ENCODE data around the gene WBP1.
A peak's percentile ranks its signal among the peaks of the same experiment; 100 is the strongest.

The WBP1 gene

DNA sequence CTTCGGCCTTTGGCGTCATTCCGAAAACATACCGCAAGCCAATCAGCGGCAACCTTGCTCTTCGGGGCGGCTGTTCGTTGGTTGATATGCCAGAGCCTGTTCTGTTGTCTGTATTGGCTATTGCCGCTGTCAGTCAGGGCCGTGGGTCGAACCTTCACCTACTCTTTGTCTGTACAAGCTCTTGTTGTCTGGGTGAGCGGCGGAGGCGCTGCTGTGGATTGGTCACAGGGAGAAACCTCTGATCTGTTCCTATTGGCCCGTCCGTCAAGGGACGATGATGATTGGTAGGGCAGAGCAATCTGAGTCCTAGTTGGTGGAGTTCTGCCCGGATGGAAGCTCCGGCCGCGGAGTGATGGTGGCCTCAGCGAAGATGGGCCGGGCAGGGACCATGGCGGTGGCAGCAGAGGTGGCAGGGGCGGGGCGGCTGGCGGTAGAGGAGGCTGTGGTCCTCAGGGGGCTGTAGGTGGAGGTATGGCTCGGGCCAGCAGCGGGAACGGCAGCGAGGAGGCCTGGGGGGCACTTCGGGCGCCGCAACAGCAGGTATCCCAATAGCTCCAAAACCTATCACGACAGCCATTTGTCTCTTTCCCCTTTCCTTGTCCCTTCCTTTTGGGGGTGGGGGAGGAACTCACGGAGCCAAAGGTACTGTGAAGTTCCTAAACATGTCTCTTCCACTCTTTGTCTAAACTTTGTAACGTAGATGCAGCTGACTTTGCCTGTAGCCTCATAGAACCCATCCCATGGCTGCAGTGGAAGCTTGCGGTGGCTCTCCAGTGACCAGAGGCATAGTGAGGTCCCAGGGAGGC lies at the start of gene WBP1:
TSS of gene WBP1 (plus strand) at position 307 of the 806 bp plus-strand sequence. CDS start at position 472, 165 bp downstream.
- peaks cover 15% of the 10 kb centered on the region for H3K36me3 Mint-ChIP-seq (ENCODE audit: low read depth)
- H3K9me3 Mint-ChIP-seq: no peaks in the 10 kb centered on the region
- no peaks in the 10 kb centered on the region for H3K27me3 Mint-ChIP-seq (ENCODE audit: low read depth, poor library complexity)
- peak within 1 kb of the TSS; percentile 95 for H3K4me3 Mint-ChIP-seq
- no peak for TF ChIP-seq CTCF (IDR thresholded peaks at IDR 0.05)
- peaks cover 60% of the 10 kb centered on the region for H3K4me1 Mint-ChIP-seq
- peak; percentile 98 for DNase-seq
- peak within 1 kb of the TSS; percentile 98 for H3K27ac Mint-ChIP-seq

GRCh38 chr2:74413001-74413698 lies 45.1 kb upstream of the WBP1 start:
- Mint-ChIP-seq H3K4me3 (no peak overlapping the region), H3K27ac (no peak overlapping the region), H3K4me1 (peaks cover 10% of the 10 kb centered on the region), H3K9me3 (no peaks in the 10 kb centered on the region), H3K27me3 (ENCODE audit: low read depth, poor library complexity) (peaks cover 16% of the 10 kb centered on the region), H3K36me3 (ENCODE audit: low read depth) (peaks cover 4% of the 10 kb centered on the region)
- DNase-seq: no peak
- no peak for TF ChIP-seq CTCF (IDR thresholded peaks at IDR 0.05)

DNA sequence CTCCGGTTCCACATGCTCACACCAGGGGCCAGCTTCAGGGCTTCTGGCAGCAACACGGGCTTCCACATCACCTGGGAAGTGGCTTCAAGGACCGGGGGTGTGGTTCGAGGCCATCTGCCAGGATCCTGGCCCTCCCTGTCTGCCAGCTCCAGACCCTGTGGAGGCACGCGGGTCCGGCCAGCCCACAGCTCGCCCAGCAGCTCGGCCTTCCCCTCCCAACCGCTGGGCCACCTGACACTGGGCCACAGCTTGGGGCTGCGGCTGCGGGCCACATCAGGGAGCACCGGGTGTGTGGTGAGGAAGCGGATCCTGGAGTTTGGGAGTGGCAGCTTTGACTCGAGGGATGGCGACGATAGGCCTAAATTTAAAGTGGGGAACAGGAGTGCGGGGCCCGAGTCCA lies 43.8 kb upstream of the WBP1 start:
- TF ChIP-seq CTCF (IDR thresholded peaks at IDR 0.05): no peak
- peaks cover 2% of the 10 kb centered on the region for H3K36me3 Mint-ChIP-seq (ENCODE audit: low read depth)
- H3K9me3 Mint-ChIP-seq: no peaks in the 10 kb centered on the region
- H3K4me1 Mint-ChIP-seq: peaks cover 10% of the 10 kb centered on the region
- H3K27ac Mint-ChIP-seq: no peak overlapping the region
- no peak overlapping the region for H3K4me3 Mint-ChIP-seq
- peaks cover 6% of the 10 kb centered on the region for H3K27me3 Mint-ChIP-seq (ENCODE audit: low read depth, poor library complexity)
- DNase-seq: no peak

DNA sequence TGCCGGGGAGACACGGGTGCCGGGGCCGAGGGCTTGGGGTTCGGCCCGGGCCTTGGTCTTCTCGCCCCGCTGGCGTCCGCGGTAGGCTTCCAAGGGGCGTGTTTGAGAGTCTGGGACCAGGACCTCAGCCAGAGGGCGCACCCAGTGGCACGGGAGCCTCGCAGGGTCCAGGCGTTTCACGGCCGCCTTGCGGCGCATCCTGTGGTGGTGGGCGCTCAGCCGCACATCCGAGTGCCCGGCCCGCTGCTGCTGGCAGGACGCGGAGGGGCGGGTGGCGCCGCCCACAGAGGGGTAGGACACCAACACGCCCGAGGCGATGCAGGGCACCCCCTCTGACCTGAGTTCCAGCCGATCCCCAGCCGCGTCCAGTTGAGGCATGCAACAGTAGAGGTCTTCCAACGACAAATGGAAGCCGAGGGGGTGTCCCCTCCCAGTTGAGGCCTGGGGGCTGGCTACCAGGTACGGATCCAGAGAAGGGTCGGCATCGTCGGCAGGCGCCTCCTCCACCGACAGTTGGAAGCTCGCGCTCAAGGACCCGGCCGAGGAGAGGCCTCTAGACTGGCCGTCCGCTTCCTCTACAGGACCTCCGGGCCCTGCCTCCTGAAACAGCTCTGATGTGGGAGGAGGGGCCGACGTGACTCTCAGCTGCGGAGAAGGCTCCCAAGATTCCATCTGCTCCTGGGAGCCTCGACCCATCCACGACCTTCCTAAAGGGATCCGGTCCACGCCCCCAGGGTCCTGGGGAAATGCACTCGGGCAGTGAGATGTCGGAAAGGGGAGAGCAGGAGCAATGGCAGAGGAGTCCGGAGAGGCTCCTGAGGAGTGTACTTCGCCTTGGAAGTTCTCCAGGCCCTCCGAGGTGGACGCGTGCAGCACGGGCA lies 43.1 kb upstream of the WBP1 start:
- no peak overlapping the region for H3K27ac Mint-ChIP-seq
- no peaks in the 10 kb centered on the region for H3K36me3 Mint-ChIP-seq (ENCODE audit: low read depth)
- H3K4me3 Mint-ChIP-seq: no peak overlapping the region
- no peak for DNase-seq
- no peaks in the 10 kb centered on the region for H3K9me3 Mint-ChIP-seq
- H3K27me3 Mint-ChIP-seq (ENCODE audit: low read depth, poor library complexity): peaks cover 6% of the 10 kb centered on the region
- H3K4me1 Mint-ChIP-seq: peaks cover 13% of the 10 kb centered on the region
- no peak for TF ChIP-seq CTCF (IDR thresholded peaks at IDR 0.05)

DNA sequence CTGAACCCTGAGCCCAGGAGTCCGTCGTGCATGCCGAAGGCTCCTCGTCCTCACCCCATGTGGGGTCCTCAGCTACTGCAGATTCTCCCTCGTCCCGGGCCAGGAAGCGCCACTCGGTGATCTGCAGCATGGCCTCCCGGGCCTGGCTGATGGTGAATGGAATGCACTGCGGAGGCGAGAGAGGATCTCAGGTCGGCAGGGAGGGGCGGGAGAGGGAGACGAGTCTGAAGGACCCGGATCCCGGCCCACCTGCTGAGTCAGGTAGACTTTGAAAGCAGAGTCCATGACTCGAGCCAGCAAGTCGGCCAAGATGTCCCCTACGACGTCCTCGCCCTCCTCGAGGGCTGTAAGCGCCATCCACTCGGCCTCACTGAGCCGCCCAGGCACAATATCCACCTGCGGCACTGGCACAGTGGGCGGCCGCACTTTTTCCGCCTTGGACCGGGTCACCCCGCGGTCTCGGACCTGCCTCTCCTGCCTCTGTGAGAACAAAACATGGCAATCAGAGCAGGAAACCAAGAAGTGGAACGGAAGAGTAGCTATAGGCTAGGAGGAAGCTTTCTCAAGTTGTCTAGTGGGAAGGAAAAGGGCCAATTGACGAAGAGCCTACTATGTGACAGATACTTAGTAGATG lies 42.4 kb upstream of the WBP1 start:
- Mint-ChIP-seq H3K9me3 (no peaks in the 10 kb centered on the region), H3K36me3 (ENCODE audit: low read depth) (no peaks in the 10 kb centered on the region), H3K4me3 (no peak overlapping the region), H3K4me1 (peaks cover 20% of the 10 kb centered on the region), H3K27me3 (ENCODE audit: low read depth, poor library complexity) (peaks cover 9% of the 10 kb centered on the region), H3K27ac (peak overlapping the region; percentile 49)
- DNase-seq: no peak
- TF ChIP-seq CTCF (IDR thresholded peaks at IDR 0.05): no peak

All from nephron progenitor cell (in vitro differentiated cells).